OCI-LY7 (cell line): ENCODE measurements around the gene SOCS6.

Experiments used
- CTCF ChIP-seq: fragments of 200-600 bp; sonication (generic); conservative IDR thresholded peaks from 2 replicates; pipeline ENCODE4 v1.5.1; 2014; ENCODE audit warnings: mild to moderate bottlenecking, antibody characterized with exemption, low read length, moderate library complexity, mixed read lengths
- EZH2phosphoT487 ChIP-seq: fragments of 200-600 bp; sonication (generic); IDR thresholded peaks from 2 replicates; pipeline ENCODE4 v1.6.1; 2018; ENCODE audit warnings: low read depth, borderline replicate concordance, mild to moderate bottlenecking, mixed run types, antibody characterized with exemption, low read length, moderate library complexity, mixed read lengths

GRCh38 chr18:70368903-70369302 is 80.1 kb downstream of the SOCS6 start:
- TF ChIP-seq CTCF (no peak), EZH2phosphoT487 (no peak)
